GM12874 (cell line): ENCODE measurements around the gene FAM3D.

Source experiments
- TF ChIP-seq, protein P1 (sequence below): IDR thresholded peaks from 2 replicates; pipeline ENCODE4 v1.5.1; 2011; ENCODE audit warnings: low read depth, mild to moderate bottlenecking, control low read depth, low read length, moderate library complexity; ENCODE audit not compliant: insufficient read depth

Gene FAM3D

GRCh38 chr3:58680879-58681525 is 14.4 kb upstream of the FAM3D start:
- TF ChIP-seq, protein P1, sequence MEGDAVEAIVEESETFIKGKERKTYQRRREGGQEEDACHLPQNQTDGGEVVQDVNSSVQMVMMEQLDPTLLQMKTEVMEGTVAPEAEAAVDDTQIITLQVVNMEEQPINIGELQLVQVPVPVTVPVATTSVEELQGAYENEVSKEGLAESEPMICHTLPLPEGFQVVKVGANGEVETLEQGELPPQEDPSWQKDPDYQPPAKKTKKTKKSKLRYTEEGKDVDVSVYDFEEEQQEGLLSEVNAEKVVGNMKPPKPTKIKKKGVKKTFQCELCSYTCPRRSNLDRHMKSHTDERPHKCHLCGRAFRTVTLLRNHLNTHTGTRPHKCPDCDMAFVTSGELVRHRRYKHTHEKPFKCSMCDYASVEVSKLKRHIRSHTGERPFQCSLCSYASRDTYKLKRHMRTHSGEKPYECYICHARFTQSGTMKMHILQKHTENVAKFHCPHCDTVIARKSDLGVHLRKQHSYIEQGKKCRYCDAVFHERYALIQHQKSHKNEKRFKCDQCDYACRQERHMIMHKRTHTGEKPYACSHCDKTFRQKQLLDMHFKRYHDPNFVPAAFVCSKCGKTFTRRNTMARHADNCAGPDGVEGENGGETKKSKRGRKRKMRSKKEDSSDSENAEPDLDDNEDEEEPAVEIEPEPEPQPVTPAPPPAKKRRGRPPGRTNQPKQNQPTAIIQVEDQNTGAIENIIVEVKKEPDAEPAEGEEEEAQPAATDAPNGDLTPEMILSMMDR = no peak

DNA sequence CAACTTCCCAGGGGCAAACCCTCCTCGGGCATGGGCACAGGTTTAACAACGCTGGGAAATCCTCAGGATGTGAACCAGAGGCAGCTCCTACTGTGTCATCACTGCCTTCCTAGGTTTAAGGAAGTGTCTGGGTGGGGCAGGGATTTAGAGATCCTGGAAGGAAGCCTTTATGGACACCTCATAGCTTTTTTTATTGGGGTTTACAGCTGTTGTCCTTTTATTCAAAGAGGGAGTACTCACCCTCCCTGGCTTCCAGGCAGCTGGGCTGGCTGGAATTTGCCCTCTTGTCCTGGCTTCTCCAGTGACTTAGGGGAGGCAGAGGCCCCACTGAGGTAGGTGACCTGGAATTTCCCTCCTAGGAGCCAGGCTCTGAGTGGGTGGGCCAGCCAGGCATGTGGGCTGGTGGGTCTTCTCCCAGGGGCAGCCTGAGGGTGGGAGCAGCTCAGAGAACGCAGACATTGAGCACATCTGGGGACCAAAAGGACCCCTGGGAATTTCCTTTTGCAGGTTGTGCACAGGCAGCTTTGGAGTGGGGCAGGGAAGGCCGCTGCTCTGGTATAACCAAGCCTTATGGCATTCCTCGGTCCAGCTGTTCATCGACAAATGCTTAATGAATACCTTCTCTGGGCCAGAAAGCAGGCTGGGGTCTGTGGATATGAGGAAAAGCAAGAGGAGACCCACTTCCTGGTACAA is 13.5 kb upstream of the FAM3D start:
- TF ChIP-seq, protein P1 = no peak

DNA sequence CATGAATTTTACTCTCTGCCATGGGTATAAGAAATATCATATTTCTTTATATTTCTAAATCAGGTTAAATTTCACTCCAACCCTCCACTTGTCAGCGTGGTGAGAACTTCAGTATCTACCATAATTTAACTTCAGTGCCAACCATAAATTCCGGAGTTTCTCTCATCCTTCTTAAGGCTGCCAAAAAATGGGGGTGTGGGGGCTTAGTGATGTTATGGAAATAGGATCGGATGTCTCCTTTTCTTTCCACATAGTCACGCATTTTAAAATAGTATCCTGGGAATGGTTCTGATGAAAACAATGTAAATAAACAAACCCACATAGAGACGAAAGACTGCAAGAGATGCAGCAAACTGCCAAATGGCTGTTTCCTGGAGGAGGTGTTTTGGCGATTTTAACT is 12.9 kb upstream of the FAM3D start:
- TF ChIP-seq, protein P1 = no peak

DNA sequence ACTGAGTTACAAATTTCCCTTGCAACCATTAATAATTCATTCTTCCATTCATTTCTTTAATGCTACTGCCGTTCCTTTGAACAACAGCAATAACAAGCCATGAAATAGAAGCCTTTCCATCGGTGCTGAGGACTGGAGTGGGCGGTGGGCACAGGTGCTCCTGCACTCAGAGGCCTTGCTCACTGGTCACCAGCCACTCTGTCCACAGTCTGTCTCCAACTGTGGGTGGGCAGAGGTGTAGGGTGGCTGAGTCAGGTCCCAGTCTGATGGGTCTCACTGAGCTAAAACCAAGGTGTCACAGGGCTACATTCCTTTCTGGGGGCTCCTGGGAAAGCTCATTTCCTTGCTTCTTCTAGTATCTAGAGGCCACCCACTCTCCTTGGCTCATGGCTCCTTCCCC is 6.3 kb upstream of the FAM3D start:
- TF ChIP-seq, protein P1 = no peak

DNA sequence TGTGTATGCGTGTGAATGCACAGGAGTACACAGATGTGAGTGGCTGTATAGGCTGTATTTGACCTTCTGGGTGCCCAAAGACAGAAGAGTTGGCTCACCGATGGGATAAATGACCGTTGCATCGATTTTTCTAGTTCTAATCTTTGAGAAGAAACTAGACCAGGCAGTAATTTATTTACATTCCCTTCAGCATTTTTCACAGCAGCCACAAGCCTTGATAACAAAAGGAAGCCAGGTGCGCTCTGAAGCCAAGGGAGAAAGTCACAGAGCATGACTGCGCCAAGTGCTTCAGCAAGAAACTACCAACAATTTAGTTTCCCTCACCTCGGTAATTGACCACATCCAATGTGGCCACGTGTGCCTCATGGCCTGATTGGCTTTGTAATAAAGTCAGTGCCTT is 5.9 kb upstream of the FAM3D start:
- TF ChIP-seq, protein P1 = no peak

GRCh38 chr3:58670506-58671135 is 4.0 kb upstream of the FAM3D start:
- TF ChIP-seq, protein P1 = no peak

DNA sequence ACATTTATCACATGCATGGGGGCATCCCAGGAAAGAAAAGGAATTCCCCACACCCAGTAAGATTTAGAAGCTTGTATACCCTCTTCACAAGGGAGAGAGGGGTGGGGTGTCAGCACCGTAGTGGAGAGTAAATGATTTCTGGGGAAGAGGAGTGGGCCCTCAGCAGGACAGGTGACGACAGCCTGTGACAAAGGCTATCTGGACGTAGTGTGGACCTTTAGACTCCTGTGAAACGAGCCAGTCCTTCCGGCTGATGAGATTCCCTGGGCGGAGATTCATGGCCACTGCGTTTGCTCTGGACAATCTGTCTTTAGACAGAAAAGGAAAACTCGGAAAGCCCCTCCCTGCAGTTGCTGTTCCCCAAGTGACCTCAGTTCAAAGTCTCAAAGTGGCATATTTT is 1.7 kb upstream of the FAM3D start:
- TF ChIP-seq, protein P1 = no peak
